Measurements from ENCODE around the gene IL23A.

DNA sequence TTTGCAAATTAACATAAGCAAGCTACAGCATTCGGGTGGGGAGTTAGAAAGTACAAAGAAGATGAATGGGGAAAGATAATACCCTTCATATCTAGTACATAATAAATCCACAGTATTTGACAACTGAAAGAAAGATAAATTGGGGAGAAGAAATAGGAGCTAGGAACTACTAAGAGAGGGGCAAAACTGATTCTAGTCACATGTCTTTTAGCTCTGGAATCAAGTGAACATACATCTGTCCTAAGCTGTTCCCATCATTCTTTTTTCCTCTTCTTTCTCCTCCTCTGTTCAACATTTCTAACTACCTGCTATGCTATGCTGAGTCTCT lies 39.3 kb downstream of the IL23A start:
- TF ChIP-seq EP300 (IDR thresholded peaks at IDR 0.05; ENCODE audit: borderline replicate concordance in 1 of 2, control insufficient read depth in 1 of 2, low read depth in 2 of 2, low read length in 2 of 2) (no peak), CHD4 (IDR thresholded peaks at IDR 0.05) (no peak), TAF1 (IDR thresholded peaks at IDR 0.05; ENCODE audit: borderline replicate concordance, low read depth, low read length) (no peak)
